HL-60 (cell line): ENCODE data around the gene NT5C2.

Source experiments
- GABPA ChIP-seq: IDR thresholded peaks from 2 replicates; pipeline ENCODE4 v1.6.1; 2012; ENCODE audit warnings: low read depth
- POLR2AphosphoS5 ChIP-seq: IDR thresholded peaks from 2 replicates; pipeline ENCODE4 v1.6.1; 2012; ENCODE audit warnings: low read depth
- TF ChIP-seq, protein P1 (sequence below): IDR thresholded peaks from one replicate; pipeline ENCODE4 v1.5.1; 2011; ENCODE audit warnings: low read length, control low read depth, inconsistent platforms; ENCODE audit not compliant: insufficient read depth
- TF ChIP-seq, protein P2 (sequence below): IDR thresholded peaks from 2 replicates; pipeline ENCODE4 v1.6.1; 2012; ENCODE audit warnings: low read depth; ENCODE audit not compliant: insufficient replicate concordance

DNA sequence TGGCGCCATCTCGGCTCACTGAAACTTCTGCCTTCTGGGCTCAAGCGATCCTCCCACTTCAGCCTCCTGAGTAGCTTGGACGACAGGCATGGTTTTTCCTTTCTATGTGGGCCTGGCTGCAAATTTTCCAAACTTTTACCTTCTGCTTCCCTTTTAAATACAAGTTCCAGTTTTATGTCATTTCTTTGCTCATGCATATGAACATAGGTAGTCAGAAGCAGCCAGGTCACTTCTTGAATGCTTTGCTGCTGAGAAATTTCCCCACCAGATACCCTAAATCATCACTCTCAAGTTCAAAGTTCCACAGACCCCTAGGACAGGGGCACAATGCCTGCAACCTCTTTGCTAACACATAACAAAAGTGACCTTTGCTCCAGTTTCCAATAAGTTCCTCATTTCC is 31.1 kb upstream of the NT5C2 start:
- TF ChIP-seq POLR2AphosphoS5 (no peak), GABPA (no peak)
- TF ChIP-seq, protein P1, sequence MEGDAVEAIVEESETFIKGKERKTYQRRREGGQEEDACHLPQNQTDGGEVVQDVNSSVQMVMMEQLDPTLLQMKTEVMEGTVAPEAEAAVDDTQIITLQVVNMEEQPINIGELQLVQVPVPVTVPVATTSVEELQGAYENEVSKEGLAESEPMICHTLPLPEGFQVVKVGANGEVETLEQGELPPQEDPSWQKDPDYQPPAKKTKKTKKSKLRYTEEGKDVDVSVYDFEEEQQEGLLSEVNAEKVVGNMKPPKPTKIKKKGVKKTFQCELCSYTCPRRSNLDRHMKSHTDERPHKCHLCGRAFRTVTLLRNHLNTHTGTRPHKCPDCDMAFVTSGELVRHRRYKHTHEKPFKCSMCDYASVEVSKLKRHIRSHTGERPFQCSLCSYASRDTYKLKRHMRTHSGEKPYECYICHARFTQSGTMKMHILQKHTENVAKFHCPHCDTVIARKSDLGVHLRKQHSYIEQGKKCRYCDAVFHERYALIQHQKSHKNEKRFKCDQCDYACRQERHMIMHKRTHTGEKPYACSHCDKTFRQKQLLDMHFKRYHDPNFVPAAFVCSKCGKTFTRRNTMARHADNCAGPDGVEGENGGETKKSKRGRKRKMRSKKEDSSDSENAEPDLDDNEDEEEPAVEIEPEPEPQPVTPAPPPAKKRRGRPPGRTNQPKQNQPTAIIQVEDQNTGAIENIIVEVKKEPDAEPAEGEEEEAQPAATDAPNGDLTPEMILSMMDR = no peak
- TF ChIP-seq, protein P2, sequence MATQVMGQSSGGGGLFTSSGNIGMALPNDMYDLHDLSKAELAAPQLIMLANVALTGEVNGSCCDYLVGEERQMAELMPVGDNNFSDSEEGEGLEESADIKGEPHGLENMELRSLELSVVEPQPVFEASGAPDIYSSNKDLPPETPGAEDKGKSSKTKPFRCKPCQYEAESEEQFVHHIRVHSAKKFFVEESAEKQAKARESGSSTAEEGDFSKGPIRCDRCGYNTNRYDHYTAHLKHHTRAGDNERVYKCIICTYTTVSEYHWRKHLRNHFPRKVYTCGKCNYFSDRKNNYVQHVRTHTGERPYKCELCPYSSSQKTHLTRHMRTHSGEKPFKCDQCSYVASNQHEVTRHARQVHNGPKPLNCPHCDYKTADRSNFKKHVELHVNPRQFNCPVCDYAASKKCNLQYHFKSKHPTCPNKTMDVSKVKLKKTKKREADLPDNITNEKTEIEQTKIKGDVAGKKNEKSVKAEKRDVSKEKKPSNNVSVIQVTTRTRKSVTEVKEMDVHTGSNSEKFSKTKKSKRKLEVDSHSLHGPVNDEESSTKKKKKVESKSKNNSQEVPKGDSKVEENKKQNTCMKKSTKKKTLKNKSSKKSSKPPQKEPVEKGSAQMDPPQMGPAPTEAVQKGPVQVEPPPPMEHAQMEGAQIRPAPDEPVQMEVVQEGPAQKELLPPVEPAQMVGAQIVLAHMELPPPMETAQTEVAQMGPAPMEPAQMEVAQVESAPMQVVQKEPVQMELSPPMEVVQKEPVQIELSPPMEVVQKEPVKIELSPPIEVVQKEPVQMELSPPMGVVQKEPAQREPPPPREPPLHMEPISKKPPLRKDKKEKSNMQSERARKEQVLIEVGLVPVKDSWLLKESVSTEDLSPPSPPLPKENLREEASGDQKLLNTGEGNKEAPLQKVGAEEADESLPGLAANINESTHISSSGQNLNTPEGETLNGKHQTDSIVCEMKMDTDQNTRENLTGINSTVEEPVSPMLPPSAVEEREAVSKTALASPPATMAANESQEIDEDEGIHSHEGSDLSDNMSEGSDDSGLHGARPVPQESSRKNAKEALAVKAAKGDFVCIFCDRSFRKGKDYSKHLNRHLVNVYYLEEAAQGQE = no peak
